Stimulated activated CD4-positive, alpha-beta T cell treated with anti-CD3 and anti-CD28 coated beads, Interleukin-4, amount 100 ng/mL, for 48 hours (primary cell): ENCODE results near the gene NOVA1.

ENCODE experiments used
- DNase-seq, 2 donors: peaks; one replicate each; pipeline ENCODE4 v3.0.0-alpha.2; 2020; ENCODE audit warnings: low read depth in 2 of 2

Gene NOVA1

GRCh38 chr14:26448181-26448855 is 149.5 kb downstream of the NOVA1 start:
- DNase-seq, result no peak

DNA sequence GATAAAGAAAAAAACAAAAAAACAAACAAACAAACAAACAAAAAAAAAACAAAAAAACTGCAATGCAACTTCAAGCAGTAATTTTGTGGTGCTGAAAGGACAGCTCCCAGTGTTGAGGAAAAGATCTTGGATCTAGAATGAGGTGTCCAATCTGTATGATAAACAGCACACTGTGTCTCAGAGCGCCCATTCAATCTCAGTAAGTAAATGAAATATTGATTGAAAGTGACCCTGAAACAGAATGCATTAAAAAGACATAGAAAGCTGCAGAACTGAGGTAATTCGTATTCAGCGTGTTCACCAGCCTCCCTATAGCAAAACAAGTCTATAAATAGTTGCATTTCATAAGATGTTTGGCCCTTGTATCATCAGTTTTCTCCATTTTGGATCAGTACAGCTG is 153.0 kb downstream of the NOVA1 start:
- no peak for DNase-seq

- no peak for DNase-seq
Measured at GRCh38 chr14:26443654-26444053, 154.2 kb downstream of the NOVA1 start.

- DNase-seq, result no peak
Measured at GRCh38 chr14:26429205-26429604, 168.6 kb downstream of the NOVA1 start.

GRCh38 chr14:26427097-26427496 is 170.7 kb downstream of the NOVA1 start:
- DNase-seq, result no peak

DNA sequence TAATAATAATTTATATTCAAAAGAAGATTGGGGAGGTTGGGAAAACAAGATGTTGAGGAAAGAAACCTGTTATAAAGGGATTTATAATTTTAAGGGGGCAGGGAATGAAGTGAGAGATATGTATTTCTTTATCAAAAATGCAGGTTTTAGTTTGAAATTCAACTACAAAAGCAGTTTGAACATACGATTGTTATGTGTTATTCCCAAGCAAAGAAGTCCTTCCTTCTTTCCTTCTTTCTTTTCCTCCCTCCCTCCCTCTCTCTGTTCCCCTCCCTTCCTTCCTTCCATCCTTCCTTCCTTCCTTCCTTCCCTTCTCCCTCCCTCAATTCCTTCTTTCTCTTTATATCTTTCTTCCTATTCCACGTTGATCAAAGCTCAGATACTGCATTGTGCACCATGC is 173.3 kb downstream of the NOVA1 start:
- DNase-seq, result no peak

DNA sequence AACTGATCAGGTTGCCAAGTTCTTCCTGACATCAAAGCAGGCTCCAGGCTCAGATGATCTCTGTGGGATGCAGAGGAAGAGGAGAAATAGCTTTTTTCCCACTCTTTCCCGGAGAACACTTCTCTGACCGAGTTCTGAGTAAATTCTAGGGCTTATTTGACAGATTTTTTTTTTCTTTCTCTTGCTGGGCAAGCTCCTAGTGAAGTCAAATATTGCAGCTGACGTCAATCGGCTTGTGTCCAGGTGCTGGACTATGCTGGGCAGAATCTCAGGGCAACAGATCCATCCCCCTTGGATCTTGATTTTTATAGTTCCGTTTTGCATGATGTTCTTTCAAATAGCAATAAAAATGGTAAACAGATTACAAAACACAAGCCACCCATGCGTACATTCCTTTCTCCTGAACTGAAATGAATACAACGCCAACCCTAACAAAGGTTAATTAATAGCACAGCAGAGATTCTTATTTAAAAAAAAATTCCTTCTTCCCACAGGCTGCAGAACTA is 182.2 kb downstream of the NOVA1 start:
- no peak for DNase-seq

DNA sequence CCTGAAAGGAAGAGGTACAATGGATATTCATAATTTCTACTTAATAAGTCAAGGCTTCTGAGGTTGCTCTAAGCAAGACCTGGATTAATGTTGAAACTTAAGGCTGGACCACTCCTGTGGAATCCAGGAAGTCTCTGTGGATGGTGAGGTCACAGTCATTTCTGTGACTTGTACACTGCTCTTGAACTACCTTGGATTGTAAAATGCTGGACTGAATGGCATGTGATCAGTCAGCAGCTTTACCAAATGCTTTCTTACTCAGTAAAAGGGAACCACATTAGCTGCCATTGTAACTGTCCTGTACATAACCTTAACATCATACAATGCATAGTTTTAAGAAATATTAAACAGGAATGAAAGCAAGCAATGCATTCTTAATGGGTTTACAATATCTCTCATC is 182.9 kb downstream of the NOVA1 start:
- no peak for DNase-seq

DNA sequence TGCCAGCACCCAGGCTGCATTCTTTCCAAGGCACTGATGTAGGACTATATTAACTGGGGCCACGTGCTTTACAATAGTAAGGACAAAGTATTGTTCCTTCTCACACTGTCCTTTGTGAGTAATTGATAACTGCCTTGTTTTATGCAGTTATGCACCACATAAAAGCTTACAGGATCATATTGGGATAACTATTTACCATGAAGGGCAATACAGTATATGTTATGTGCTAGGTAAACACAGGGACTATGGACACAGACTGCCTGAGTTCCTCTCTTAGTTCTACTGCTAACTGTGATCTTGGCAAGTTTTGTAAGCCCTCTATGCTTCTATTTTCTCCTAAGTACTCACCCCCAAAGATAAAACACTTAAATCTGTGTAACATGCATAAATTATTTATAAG is 183.7 kb downstream of the NOVA1 start:
- DNase-seq, result no peak

DNA sequence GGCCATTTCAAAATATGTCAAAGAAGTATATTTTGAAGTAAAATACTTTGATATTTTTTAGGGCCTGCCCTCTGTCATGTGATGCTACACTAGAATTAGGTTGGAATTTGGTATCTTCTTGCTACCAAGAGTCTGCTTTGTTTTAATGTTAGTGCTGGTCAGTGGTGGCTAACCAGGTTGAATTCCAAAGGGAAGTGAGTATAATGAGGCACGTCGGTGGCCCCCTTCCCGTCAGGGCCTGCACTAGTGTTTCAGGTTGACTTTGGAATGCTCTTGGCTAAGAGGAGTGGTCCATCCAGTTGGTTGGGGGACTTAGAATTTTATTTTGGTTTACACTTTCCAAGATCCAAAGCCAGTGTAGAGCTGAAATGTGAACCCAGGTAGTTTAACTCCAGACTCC is 185.4 kb downstream of the NOVA1 start:
- DNase-seq, result no peak

DNA sequence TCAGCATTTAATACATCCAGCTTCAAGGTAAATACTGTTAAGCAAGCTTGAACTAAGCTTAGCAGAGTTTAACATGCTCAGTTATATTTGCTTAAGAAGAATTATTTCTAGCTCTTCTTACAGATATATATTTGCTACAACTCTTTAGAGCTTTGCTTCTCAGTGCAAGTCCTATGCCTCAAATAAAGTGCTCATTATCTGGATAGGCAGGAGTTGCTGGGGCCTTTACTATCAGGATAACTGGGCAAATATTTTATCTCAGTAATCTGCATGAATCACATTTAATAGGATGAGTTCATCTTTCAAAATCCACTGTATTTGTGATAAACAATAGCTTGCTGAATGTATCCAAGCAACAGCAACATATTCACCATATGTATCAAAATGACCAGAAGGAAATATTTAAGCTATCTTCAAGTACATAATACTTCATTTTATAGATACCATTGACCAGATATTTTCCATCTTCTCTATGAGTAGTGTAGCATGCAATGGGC is 187.6 kb downstream of the NOVA1 start:
- no peak for DNase-seq

DNA sequence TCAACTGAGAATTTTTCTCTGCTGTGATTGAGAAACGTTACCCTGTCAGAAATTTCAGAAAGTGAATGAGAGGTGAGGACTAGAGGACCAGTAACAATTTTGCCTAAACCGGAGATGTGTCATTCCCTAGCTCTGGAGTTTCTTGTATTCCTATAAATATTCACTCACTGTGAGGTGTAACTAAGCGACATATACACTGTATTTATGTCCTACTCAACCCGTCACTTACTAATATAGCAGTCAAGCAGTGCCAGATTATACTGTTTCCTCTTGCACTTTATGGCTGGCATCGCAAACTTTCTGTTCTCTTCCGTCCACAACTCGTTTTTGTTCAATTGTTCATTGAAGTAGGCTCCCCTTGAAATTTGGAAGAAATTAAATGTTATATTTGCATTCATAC is 192.9 kb downstream of the NOVA1 start:
- no peak for DNase-seq

- DNase-seq, result no peak
Measured at GRCh38 chr14:26403760-26404159, 194.1 kb downstream of the NOVA1 start.

GRCh38 chr14:26402126-26402525 is 195.7 kb downstream of the NOVA1 start:
- no peak for DNase-seq

GRCh38 chr14:26401179-26401968 is 196.5 kb downstream of the NOVA1 start:
- no peak for DNase-seq

- DNase-seq, result no peak
Measured at GRCh38 chr14:26400373-26400772, 197.5 kb downstream of the NOVA1 start.

DNA sequence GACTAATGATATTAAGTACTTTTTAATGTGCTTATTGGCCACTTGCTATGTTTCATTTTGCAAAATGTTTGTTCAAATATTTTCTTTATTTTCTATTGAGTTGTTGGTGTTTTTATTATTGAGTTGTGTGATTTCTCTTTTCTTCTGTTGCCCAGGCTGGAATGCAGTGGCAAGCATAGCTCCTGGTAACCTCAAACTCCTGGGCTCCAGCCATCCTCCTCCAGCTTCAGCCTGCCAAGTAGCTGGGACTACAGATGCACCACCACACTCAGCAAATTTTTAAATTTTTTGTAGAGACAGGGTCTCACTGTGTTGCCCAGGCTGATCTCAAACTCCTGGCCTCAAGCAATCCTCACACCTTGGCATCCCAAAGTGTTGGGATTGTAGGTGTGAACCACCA is 199.2 kb downstream of the NOVA1 start:
- no peak for DNase-seq
